Right atrium auricular region (tissue), 2 donors: Measurements from ENCODE around the gene CAVIN1. TPM values are rescaled to one million over a fixed set of nuclear protein-coding genes. Genes with fewer than 3 reads are reported as not detected.
"Not testable (repeated sequence)": the region's sequence is repeated elsewhere in the genome, so short reads cannot be mapped to it uniquely, and the experiment has no call there.

Experiments
- DNase-seq: peaks from one replicate; pipeline ENCODE4 v3.0.0-alpha.2; 2019; ENCODE audit warnings: low spot score
- H3K27ac ChIP-seq, 2 donors: fragments of 200-600 bp; sonication (generic); 1 replicate in 1 of 2; 2 replicates in 1 of 2; pipeline ENCODE4 v1.5.1; 2016 to 2019
- H3K27me3 ChIP-seq, 2 donors: fragments of 200-600 bp; sonication (generic); one replicate each; pipeline versions ENCODE4 v1.5.1 to v1.6.0; 2017 to 2019
- H3K36me3 ChIP-seq: fragments of 200-600 bp; sonication (generic); one replicate; pipeline ENCODE4 v1.5.1; 2016
- H3K4me1 ChIP-seq, 2 donors: fragments of 200-600 bp; sonication (generic); one replicate each; pipeline versions ENCODE4 v1.5.1 to v1.6.0; 2017 to 2019
- H3K4me3 ChIP-seq, 2 donors: fragments of 200-600 bp; sonication (generic); 1 replicate in 1 of 2; 2 replicates in 1 of 2; pipeline ENCODE4 v1.5.1; 2017 to 2019; ENCODE audit warnings: mild to moderate bottlenecking in 1 of 2, moderate library complexity in 1 of 2
- H3K9me3 ChIP-seq, 2 donors: fragments of 200-600 bp; sonication (generic); one replicate each; pipeline ENCODE4 v1.5.1; 2019
- CTCF ChIP-seq, 2 donors: fragments of 200-600 bp; sonication (generic); IDR thresholded peaks; one replicate each; pipeline ENCODE4 v1.5.1; 2019; ENCODE audit warnings: antibody characterized with exemption in 2 of 2
- total RNA-seq, 2 donors: library from RNA; depleted of rRNA; stranded (reverse); fragments of >200 nt; gene quantifications; one replicate each; pipeline ENCODE4 v1.1.0, GENCODE V29; 2016

CAVIN1 gene
- total RNA-seq, 2 donors from 2014 or later: 202 to 348 TPM

- TF ChIP-seq CTCF (IDR thresholded peaks at IDR 0.05): no peak
- DNase-seq: no peak
- Histone ChIP-seq H3K9me3 (no peaks in the 10 kb centered on the region), H3K4me3 (no peak overlapping the region), H3K27ac (no peak overlapping the region), H3K27me3 (no peaks in the 10 kb centered on the region), H3K36me3 (no peaks in the 10 kb centered on the region), H3K4me1 (peaks cover 0 to 22% of the 10 kb centered on the region in 2 donors)
Measured at GRCh38 chr17:42453439-42453838, 30.4 kb upstream of the CAVIN1 start.

DNA sequence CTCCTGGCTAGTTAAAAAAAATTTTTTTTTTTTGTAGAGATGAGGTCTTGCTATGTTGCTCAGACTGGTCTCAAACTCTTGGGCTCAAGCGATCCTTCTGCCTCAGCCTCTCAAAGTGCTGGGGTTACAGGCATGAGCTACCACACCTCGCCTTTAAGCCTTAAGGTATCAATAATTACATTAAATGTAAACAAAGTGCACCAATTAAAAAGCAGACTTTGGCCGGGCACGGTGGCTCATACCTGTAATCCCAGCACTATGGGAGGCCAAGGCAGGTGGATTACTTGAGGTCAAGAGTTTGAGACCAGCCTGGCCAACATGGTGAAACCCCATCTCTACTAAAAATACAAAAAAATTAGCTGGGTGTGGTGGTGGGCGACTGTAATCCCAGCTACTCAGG, 28.2 kb upstream of the CAVIN1 start:
- not testable (repeated sequence) for H3K27me3 ChIP-seq, H3K9me3 ChIP-seq, DNase-seq, H3K4me3 ChIP-seq, H3K4me1 ChIP-seq, H3K36me3 ChIP-seq, H3K27ac ChIP-seq

GRCh38 chr17:42449838-42450237, 26.8 kb upstream of the CAVIN1 start:
- not testable (repeated sequence) for H3K4me1 ChIP-seq, H3K27me3 ChIP-seq, H3K9me3 ChIP-seq, H3K27ac ChIP-seq, H3K4me3 ChIP-seq, DNase-seq, H3K36me3 ChIP-seq

- H3K27me3 ChIP-seq, H3K36me3 ChIP-seq, H3K9me3 ChIP-seq, DNase-seq, H3K4me3 ChIP-seq, H3K27ac ChIP-seq, H3K4me1 ChIP-seq: not testable (repeated sequence)
Measured at GRCh38 chr17:42449176-42449575, 26.1 kb upstream of the CAVIN1 start.

- Histone ChIP-seq H3K4me3 (no peak overlapping the region), H3K27me3 (no peaks in the 10 kb centered on the region), H3K27ac (no peak overlapping the region), H3K36me3 (no peaks in the 10 kb centered on the region), H3K4me1 (no peaks in the 10 kb centered on the region), H3K9me3 (no peaks in the 10 kb centered on the region)
- DNase-seq: no peak
- no peak for TF ChIP-seq CTCF (IDR thresholded peaks at IDR 0.05)
Measured at GRCh38 chr17:42442196-42442565, 19.1 kb upstream of the CAVIN1 start.

DNA sequence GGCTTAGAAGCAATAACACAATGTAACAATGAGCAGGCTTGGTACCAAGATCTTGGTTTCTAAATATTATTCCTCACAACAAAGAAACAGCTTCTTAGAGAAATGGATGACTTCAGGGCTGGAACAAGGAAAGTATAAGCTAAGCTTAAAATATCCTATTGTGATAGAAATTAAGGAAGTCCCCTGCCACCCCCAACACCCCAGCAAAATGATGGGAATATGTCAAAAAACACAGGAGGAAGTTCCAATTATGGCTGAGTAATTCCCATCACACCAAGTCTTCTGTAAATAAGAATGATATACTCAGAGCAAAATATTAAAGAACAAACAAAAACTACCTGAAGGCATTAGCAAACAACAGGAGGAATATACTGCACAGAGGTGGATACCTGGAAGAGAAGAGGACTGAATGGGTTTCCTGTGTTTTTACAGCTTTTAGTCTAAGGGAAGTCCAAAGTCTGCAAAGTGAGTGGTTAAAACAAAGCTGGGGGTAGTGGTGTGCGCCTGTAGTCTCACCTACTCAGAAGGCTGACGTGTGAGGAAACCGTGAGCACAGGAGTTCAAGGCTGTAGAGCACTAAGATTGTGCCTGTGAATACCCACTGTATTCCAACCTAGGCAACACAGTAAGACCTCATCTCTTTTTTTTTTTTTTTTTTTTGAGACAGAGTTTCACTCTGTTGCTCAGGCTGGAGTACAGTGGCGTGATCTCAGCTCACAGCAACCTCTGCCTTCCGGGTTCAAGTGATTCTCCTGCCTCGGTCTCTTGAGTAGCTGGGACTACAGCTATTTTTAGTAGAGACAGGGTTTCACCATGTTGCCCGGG, 18.5 kb upstream of the CAVIN1 start:
- H3K4me1 ChIP-seq: no peaks in the 10 kb centered on the region
- no peaks in the 10 kb centered on the region for H3K9me3 ChIP-seq
- H3K27me3 ChIP-seq: no peaks in the 10 kb centered on the region
- no peak overlapping the region for H3K4me3 ChIP-seq
- no peaks in the 10 kb centered on the region for H3K36me3 ChIP-seq
- H3K27ac ChIP-seq: no peak overlapping the region
- TF ChIP-seq CTCF (IDR thresholded peaks at IDR 0.05): no peak
- DNase-seq: no peak

DNA sequence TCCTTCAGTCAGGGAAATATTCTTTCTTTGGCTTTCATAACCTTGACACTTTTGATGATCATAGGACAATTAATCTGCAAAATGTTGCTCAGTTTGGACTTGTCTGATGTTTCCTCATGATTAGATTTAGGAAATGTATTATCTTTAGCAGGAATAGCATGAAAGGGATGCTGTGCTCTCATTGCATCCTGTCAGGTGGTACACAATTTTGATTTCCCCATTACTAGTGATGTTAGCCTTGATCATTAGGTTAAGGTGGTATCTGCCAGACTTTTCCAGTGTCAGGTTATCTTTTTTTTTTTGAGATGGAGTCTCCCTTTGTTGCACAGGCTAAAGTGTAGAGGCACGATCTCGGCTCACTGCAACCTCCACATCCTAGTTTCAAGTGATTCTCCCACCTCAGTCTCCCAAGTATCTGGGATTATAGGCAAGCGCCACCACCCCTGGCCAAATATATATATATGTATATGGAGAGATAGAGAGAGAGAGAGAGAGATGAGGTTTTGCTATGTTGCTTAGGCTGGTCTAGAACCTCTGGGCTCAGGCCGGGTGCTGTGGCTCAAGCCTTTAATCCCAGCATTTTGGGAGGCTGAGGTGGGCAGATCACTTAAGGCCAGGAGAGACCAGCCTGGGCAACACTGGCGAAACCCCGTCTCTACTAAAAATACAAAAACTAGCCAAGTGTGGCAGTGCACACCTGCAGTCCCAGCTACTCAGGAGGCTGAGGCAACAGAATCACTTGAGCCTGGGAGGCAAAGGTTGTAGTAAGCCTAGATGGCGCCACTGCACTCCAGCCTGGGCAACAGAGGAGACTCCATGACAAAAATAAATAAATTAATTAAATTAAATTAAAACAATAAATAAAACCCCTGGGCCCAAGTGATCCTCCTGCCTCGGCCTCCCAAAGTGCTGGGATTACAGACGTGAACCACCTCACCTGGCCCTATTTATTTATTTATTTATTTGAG, 15.8 kb upstream of the CAVIN1 start:
- H3K27me3 ChIP-seq: no peaks in the 10 kb centered on the region
- H3K4me3 ChIP-seq: no peak overlapping the region
- DNase-seq: no peak

More for the DNA sequence above, 15.8 kb upstream of the CAVIN1 start:
- peak in 1 of 2 donors; percentile 51 for TF ChIP-seq CTCF (IDR thresholded peaks at IDR 0.05)
- no peak overlapping the region for H3K27ac ChIP-seq
- peaks cover 0 to 4% of the 10 kb centered on the region in 2 donors for H3K4me1 ChIP-seq
- H3K9me3 ChIP-seq: no peaks in the 10 kb centered on the region
- no peaks in the 10 kb centered on the region for H3K36me3 ChIP-seq
